NT2/D1 (cell line): ENCODE results near the gene NSMCE1.
"Not testable (repeated sequence)": the region's sequence is repeated elsewhere in the genome, so short reads cannot be mapped to it uniquely, and the experiment has no call there.

Experiments
- DNase-seq: peaks from one replicate; pipeline ENCODE4 v3.0.0-alpha.2; 2011; ENCODE audit warnings: low read depth, low spot score
- H3K27me3 ChIP-seq: 2 replicates; pipeline ENCODE4 v1.6.0; 2011; ENCODE audit warnings: mild to moderate bottlenecking; ENCODE audit not compliant: insufficient read length, insufficient read depth
- H3K36me3 ChIP-seq: 2 replicates; pipeline ENCODE4 v1.6.1; 2011; ENCODE audit warnings: mild to moderate bottlenecking, low read length, mixed read lengths; ENCODE audit not compliant: insufficient read depth, insufficient read length
- H3K4me1 ChIP-seq: 2 replicates; pipeline ENCODE4 v1.5.1; 2011; ENCODE audit not compliant: insufficient read depth, insufficient read length
- H3K4me3 ChIP-seq: 2 replicates; pipeline ENCODE4 v1.5.1; 2011; ENCODE audit warnings: low read depth; ENCODE audit not compliant: insufficient read length
- H3K9ac ChIP-seq: 2 replicates; pipeline ENCODE4 v1.6.0; 2011; ENCODE audit warnings: low read depth; ENCODE audit not compliant: insufficient read length
- H3K9me3 ChIP-seq: 2 replicates; pipeline ENCODE4 v1.5.1; 2011; ENCODE audit warnings: mild to moderate bottlenecking, low read length; ENCODE audit not compliant: insufficient read depth
- SUZ12 ChIP-seq: IDR thresholded peaks from 2 replicates; pipeline ENCODE4 v1.6.1; 2011; ENCODE audit not compliant: insufficient read length, insufficient read depth; ENCODE audit errors: extremely low read depth
- YY1 ChIP-seq: IDR thresholded peaks from 2 replicates; pipeline ENCODE4 v1.6.1; 2011; ENCODE audit not compliant: insufficient read length, insufficient read depth
- ZNF274 ChIP-seq: IDR thresholded peaks from 2 replicates; pipeline ENCODE4 v1.6.1; 2011; ENCODE audit warnings: mild to moderate bottlenecking, low read depth, low read length

The NSMCE1 gene

DNA sequence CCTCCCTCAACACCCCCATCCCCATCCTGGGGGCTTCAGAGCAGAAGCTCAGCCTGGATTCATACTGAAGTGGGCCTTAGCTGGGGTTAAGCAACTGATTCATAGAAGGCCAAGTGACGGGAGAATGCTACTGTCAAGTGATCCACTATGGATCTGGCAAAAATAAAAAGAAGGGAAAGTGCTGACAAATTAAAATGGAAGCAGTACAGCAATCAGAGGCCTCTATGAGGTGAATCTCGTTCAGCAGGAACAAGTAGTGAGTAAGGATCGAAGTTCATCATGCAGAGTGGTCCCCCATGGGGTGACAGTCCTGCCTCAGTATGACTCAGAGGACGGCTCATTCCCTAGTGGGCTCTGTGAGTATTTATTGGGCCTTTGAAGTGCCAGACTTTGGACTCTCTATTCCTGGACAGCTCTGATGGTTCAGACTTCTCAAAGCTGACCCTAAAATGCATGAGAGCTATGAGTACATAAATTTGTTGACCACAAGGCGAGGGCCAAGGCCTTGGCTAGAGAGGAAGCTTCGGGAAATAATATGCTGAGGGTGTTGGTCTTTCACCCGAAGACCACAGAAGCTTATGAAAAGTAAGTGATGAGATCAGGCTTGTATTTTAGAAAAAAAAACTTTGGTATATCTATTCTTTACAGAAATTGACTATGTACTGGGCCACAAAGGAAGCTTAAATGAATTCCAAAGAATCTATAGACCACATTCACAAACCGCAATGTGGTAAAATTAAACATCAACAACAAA lies 5.3 kb upstream of the NSMCE1 start:
- DNase-seq, result no peak
- Histone ChIP-seq H3K4me1 (no peaks in the 10 kb centered on the region), H3K9ac (no peak overlapping the region), H3K9me3 (no peaks in the 10 kb centered on the region), H3K27me3 (no peaks in the 10 kb centered on the region), H3K36me3 (no peaks in the 10 kb centered on the region), H3K4me3 (no peak overlapping the region)
- no peak for TF ChIP-seq YY1
- TF ChIP-seq SUZ12, result no peak
- TF ChIP-seq ZNF274, result no peak

DNA sequence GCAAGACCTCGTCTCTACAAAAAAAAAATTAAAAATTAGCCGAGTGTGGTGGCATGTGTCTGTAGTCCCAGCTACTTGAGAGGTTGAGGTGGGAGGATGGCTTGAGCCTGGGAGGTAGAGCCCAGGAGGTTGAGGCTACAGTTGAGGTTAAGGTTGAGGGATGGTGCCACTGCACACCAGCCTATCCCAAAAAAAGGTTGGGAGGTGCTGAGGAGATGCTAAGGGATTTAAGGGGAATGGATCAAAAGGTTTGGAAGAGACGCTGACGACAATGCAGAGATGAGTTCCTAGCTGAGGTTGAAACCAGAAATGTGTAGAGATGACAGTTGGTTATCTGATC lies 4.7 kb upstream of the NSMCE1 start:
- no peak for DNase-seq
- Histone ChIP-seq H3K4me1 (no peaks in the 10 kb centered on the region), H3K9ac (no peak overlapping the region), H3K9me3 (no peaks in the 10 kb centered on the region), H3K4me3 (no peak overlapping the region), H3K27me3 (no peaks in the 10 kb centered on the region), H3K36me3 (no peaks in the 10 kb centered on the region)
- no peak for TF ChIP-seq ZNF274
- TF ChIP-seq YY1, result no peak
- no peak for TF ChIP-seq SUZ12

DNA sequence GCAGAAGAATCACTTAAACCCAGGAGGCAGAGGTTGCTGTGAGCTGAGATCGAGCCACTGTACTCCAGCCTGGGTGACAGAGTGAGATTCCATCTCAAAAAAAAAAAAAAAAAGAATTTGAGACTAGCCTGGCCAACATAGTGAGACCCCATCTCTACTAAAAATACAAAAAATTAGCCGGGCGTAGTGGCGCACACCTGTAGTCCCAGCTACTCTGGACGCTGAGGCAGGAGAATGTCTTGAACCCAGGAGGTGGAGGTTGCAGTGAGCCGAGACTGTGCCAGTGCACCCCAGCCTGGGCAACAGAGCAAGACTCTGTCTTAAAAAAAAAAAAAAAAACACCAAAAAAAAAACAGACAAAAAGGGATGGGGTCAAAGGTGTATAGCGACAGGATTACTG lies 4.1 kb upstream of the NSMCE1 start:
- not testable (repeated sequence) for H3K9me3 ChIP-seq, H3K4me1 ChIP-seq, H3K27me3 ChIP-seq

DNA sequence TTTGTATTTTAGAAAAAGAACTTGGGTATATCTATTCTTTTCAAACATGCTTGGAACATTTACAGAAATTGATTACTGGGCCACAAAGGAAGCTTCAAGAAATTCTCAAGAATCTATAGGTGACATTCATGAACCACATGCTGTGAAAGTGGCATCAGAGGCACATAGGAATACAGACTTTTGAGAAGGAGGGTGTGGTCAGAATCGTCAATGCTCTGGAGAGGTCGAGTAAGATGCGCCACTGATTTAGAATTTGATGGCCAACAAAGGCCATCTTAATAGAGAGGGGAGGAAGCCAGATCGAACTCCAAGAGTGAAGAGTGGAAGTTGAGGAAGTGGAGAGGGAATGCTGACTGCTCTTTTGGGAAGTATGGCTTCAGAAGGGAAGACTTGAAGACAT lies 3.5 kb upstream of the NSMCE1 start:
- no peaks in the 10 kb centered on the region for H3K4me1 ChIP-seq
- no peak overlapping the region for H3K9ac ChIP-seq
- no peak for TF ChIP-seq YY1
- no peak for TF ChIP-seq ZNF274
- TF ChIP-seq SUZ12, result no peak

More for the DNA sequence above, 4.1 kb upstream of the NSMCE1 start:
- H3K9ac ChIP-seq, DNase-seq, H3K4me3 ChIP-seq, H3K36me3 ChIP-seq: not testable (repeated sequence)

DNA sequence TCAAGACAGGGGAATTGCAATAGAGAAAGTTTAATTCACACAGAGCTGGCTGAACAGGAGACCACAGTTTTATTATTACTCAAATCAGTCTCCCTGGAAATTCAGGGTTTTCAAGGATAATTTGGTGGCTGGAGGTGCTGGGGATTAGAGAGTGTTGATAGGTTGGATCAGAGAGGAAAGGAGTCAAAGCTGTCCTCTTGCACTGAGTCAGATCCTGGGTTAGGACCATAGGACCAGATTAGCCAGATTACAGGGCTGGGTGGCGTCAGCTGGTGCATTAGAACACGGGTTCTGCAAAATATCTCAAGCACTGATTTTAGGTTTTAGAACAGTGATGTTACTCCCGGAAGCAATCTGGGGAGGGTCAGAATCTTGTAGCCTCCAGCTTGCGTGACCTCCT lies 1.8 kb upstream of the NSMCE1 start:
- H3K27me3 ChIP-seq, result no peaks in the 10 kb centered on the region
- H3K4me3 ChIP-seq, result no peak overlapping the region
- no peak for TF ChIP-seq SUZ12
- no peak for TF ChIP-seq YY1
- no peak for TF ChIP-seq ZNF274
- DNase-seq, result no peak
- H3K36me3 ChIP-seq, result no peaks in the 10 kb centered on the region
- H3K9ac ChIP-seq, result no peak overlapping the region
- H3K9me3 ChIP-seq, result no peaks in the 10 kb centered on the region
- no peaks in the 10 kb centered on the region for H3K4me1 ChIP-seq

More for the DNA sequence above, 3.5 kb upstream of the NSMCE1 start:
- H3K36me3 ChIP-seq, result no peaks in the 10 kb centered on the region
- no peak for DNase-seq
- no peak overlapping the region for H3K4me3 ChIP-seq
- no peaks in the 10 kb centered on the region for H3K27me3 ChIP-seq
- no peaks in the 10 kb centered on the region for H3K9me3 ChIP-seq

DNA sequence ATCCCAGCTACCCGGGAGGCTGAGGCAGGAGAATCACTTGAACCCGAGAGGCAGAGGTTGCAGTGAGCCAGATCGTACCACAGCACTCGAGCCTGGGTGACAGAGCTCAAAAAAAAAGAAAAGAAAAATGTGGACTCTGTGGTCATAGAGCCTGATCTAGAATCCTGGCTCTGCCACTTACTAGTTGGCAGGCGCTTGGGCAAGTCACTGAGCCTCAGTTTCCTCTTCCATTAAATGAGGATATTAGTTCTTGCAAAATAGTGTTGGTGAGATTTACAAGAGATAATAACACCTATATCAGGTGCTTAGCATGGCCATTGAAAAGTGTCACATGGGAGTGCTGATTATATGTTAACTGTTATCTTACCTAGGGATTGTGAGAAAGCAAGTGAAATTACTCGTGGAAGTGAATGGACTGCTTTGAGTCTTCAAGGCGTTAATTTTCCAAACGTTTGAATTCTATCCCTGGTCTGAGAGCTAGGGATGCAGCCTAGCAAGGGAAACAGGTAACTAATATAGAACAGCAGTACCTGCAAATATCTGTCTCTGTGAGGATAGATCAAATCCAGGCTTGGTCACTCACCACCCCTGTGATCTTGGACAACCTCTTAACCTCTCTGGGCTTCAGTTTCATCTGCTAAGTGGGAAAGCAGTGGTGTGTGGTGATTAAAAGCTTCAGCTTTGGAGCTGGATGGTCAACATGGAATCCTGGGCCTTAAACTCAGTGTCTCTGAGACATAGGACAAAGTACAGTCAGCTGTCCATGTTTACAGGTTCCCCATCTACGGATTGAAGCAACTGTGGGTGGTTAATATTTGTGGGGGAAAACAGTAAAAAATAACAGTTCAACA lies 953 bp upstream of the NSMCE1 start:
- no peaks in the 10 kb centered on the region for H3K9me3 ChIP-seq
- H3K9ac ChIP-seq, result peak overlapping the region; percentile 97
- H3K27me3 ChIP-seq, result no peaks in the 10 kb centered on the region
- no peak for DNase-seq
- H3K4me1 ChIP-seq, result no peaks in the 10 kb centered on the region
- no peaks in the 10 kb centered on the region for H3K36me3 ChIP-seq
- TF ChIP-seq ZNF274, result no peak
- TF ChIP-seq SUZ12, result no peak
- TF ChIP-seq YY1, result no peak
- H3K4me3 ChIP-seq, result peak overlapping the region; percentile 92

DNA sequence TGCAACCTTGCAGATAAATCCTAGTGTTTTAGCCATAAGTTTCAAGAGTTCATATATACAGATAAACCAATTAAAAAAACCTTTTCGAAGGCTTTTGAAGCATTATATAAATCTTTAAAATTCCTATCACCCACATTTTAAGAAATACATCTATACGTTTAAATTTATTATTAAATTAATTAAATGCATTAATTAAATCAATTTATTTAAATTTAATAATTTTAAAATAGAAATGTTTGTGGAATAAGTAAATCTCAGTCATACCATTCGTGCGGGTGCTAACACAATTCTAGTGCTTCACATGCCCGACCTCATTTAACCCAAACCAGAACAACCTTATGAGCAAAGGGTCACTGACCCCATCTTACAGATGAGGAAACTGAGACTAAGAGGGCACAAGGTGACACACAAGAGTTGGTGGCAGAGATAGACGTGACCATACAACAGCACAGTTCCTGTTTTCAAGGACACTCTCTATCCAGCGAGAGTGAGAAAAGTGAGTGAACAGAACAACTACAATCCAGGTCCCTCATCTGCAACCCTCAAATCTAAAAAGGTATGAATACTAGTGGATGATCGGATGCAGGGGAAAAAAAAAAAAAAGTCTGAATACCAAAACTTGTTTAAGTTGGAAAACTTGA lies 1.4 kb downstream of the NSMCE1 start:
- TF ChIP-seq YY1 (no peak), ZNF274 (no peak), SUZ12 (no peak)
- Histone ChIP-seq H3K4me3 (no peak overlapping the region), H3K4me1 (no peaks in the 10 kb centered on the region)

More for the DNA sequence above, 1.4 kb downstream of the NSMCE1 start:
- no peak for DNase-seq
- Histone ChIP-seq H3K36me3 (no peaks in the 10 kb centered on the region), H3K27me3 (no peaks in the 10 kb centered on the region), H3K9me3 (no peaks in the 10 kb centered on the region), H3K9ac (no peak overlapping the region)
